Mononuclear cell (primary cell): ENCODE measurements around the gene MAP2K3. TPM values are rescaled to one million over a fixed set of nuclear protein-coding genes. Genes with fewer than 3 reads are reported as not detected.

ENCODE experiments used
- H3K27me3 ChIP-seq: 2 replicates; pipeline ENCODE4 v1.6.0; 2011; ENCODE audit warnings: low read length, control low read depth; ENCODE audit not compliant: insufficient read depth
- H3K4me1 ChIP-seq: 2 replicates; pipeline ENCODE4 v1.5.1; 2011; ENCODE audit warnings: mild to moderate bottlenecking, low read length, control low read depth; ENCODE audit not compliant: insufficient read depth
- H3K4me3 ChIP-seq: 2 replicates; pipeline ENCODE4 v1.5.1; 2011; ENCODE audit warnings: mild to moderate bottlenecking, low read length, moderate library complexity
- H3K9me3 ChIP-seq: 2 replicates; pipeline ENCODE4 v1.5.1; 2011; ENCODE audit warnings: low read depth, mild to moderate bottlenecking, control low read depth, low read length
- total RNA-seq: library from RNA; depleted of rRNA; stranded (reverse); fragments of >200 nt; gene quantifications from one replicate; pipeline ENCODE4 v1.2.3, GENCODE V29; 2012

The MAP2K3 gene
- total RNA-seq, 1 donor, result 57.4 TPM

DNA sequence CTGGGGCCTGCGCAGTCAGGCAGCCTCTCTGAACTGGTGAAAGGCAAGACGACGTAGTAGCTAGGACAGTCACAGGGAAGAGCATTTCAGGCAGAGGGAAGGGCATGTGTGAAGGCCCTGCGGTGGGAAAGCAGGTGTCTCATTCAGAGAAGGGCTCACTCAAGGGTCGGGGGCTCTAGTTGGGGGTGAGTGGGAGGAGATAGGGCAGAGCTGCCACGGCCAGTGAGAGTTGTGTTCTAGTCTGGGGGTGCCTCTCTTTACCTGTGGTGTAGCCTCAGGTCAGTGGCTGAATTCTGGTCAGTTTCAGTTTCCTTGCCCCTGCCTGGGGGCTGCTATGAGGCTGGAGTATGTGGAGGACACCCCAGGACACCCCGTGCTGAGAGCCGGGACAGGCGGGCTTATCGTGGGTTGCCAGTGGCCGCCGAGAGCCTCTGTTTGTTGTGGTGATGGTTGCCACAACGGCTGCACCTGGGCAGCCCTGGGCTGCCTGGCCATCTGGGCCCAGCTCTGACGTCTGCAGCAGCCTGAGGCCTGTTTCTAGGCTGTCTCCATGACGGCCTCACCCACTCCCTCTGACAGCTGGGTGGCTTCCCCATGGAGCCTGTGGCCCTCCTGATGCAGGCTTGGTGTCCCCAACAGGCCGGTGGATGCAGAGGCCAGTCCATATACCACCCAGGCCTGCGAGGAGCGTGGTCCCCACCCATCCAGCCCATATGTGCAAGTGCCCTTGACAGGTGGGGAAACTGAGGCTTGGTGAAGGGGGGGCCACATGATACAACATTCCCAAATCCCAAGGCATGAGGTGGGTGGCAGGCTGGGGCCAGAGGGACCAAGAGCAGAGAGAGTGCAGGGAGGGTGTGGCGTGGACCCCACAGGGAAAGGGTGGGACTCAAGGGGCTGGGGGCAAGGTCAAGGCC, 10.8 kb downstream of the MAP2K3 start:
- Histone ChIP-seq H3K9me3 (no peaks in the 10 kb centered on the region), H3K4me1 (peaks cover 15% of the 10 kb centered on the region), H3K4me3 (no peak overlapping the region), H3K27me3 (no peaks in the 10 kb centered on the region)

GRCh38 chr17:21296097-21297025, 11.8 kb downstream of the MAP2K3 start:
- no peak overlapping the region for H3K4me3 ChIP-seq
- H3K27me3 ChIP-seq, result no peaks in the 10 kb centered on the region
- H3K9me3 ChIP-seq, result no peaks in the 10 kb centered on the region
- H3K4me1 ChIP-seq, result peaks cover 12% of the 10 kb centered on the region

- no peak overlapping the region for H3K4me3 ChIP-seq
- peaks cover 7% of the 10 kb centered on the region for H3K4me1 ChIP-seq
- H3K9me3 ChIP-seq, result no peaks in the 10 kb centered on the region
- H3K27me3 ChIP-seq, result no peaks in the 10 kb centered on the region
Observed at GRCh38 chr17:21297026-21297520, 12.6 kb downstream of the MAP2K3 start.

- H3K27me3 ChIP-seq, result no peaks in the 10 kb centered on the region
- H3K4me3 ChIP-seq, result no peak overlapping the region
- peaks cover 7% of the 10 kb centered on the region for H3K4me1 ChIP-seq
- H3K9me3 ChIP-seq, result no peaks in the 10 kb centered on the region
Observed at GRCh38 chr17:21297597-21297996, 13.1 kb downstream of the MAP2K3 start.

DNA sequence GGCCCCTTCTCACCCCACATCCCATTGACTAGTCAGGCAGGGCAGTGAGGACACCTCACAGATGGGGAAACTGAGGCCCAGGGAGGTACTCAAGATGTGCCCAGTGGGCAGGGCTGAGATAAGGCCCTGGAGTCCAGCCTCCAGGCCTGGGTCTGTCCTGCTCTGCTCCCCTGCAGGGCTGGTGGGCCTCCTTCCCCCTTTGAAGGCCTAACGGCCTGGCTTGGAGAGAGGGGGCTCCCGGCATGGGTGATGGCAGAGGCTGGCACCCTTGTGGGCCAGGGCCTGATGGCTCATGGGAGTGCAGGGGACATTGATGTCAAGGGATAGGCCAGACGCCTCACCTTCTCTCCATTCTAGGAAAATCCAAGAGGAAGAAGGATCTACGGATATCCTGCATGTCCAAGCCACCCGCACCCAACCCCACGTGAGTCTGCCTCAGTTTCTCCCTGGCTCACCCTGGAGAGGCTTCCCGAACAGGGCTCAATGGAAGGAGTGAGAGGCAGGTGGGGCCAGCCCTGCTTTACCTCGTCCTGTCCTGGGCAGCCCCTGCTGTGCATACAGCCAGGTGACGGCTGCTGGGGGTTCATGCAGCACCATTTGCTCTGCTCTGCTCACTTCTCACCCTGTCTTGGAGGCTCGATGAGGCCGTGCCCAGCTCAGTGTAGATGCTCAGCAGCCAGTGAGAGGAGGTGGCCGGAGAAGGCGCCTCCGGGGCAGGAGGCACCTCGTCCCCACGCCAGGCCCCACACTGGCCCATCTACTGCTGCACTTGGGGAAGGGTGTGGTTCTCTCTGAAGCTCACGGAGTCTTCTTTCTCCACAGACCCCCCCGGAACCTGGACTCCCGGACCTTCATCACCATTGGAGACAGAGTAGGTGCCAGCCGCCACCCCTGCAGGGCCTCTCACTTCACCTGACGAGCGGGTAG, 13.8 kb downstream of the MAP2K3 start:
- no peaks in the 10 kb centered on the region for H3K9me3 ChIP-seq
- peaks cover 7% of the 10 kb centered on the region for H3K4me1 ChIP-seq
- H3K27me3 ChIP-seq, result no peaks in the 10 kb centered on the region
- no peak overlapping the region for H3K4me3 ChIP-seq

DNA sequence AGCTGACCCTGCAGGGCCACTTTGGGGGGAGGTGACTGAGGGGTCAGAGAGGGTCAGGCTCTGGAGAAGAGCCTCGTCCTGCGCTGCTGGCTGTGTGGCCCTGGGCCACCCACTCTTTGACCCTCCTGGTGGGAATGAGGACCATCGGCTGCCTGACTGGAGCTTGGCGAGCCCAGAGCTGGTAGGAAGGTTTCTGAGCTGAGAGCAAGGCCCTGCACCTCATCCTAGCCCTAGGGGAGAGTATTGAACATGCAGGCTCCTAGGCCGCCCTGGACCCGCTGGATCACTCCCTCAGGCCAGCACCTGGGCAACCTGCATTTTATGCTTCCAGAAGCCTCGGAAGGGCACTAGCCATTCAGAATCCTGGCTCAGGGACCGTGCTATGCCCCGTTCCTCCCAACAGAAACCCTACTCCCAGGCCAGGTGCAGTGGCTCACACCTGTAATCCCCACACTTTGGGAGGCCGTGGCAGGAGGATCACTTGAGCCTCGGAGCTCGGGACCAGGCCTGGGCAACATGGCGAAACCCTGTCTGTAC, 14.5 kb downstream of the MAP2K3 start:
- H3K4me1 ChIP-seq, result peaks cover 4% of the 10 kb centered on the region
- no peaks in the 10 kb centered on the region for H3K9me3 ChIP-seq
- H3K4me3 ChIP-seq, result no peak overlapping the region
- no peaks in the 10 kb centered on the region for H3K27me3 ChIP-seq

DNA sequence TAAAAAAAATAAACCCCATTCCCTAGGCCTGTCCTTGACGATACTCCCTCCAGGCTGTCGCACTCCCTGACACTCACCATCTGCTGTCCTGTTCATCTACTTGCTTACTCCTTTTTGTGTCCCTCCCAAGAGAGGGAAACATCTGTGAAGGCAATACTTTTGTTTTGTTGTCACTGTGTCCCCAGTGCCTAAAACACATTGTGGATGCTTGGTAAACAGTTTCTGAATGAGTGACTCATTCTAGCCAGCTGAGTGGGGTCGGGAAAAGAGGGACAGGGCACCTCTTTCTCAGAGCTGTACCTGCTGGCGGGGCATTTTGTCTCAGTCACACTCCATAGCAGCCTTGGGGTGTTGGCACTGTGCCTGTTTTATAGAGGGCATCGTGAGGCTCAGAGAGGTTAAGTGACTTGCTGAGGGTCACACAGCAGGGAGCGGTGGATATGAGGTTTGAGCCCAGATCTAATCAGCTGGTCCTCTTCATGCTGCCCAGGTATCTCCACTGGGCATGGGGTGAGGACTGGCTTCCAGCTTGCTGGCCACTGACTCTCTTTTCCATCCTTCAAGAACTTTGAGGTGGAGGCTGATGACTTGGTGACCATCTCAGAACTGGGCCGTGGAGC, 15.6 kb downstream of the MAP2K3 start:
- Histone ChIP-seq H3K9me3 (no peaks in the 10 kb centered on the region), H3K4me3 (no peak overlapping the region), H3K4me1 (peaks cover 4% of the 10 kb centered on the region), H3K27me3 (no peaks in the 10 kb centered on the region)

DNA sequence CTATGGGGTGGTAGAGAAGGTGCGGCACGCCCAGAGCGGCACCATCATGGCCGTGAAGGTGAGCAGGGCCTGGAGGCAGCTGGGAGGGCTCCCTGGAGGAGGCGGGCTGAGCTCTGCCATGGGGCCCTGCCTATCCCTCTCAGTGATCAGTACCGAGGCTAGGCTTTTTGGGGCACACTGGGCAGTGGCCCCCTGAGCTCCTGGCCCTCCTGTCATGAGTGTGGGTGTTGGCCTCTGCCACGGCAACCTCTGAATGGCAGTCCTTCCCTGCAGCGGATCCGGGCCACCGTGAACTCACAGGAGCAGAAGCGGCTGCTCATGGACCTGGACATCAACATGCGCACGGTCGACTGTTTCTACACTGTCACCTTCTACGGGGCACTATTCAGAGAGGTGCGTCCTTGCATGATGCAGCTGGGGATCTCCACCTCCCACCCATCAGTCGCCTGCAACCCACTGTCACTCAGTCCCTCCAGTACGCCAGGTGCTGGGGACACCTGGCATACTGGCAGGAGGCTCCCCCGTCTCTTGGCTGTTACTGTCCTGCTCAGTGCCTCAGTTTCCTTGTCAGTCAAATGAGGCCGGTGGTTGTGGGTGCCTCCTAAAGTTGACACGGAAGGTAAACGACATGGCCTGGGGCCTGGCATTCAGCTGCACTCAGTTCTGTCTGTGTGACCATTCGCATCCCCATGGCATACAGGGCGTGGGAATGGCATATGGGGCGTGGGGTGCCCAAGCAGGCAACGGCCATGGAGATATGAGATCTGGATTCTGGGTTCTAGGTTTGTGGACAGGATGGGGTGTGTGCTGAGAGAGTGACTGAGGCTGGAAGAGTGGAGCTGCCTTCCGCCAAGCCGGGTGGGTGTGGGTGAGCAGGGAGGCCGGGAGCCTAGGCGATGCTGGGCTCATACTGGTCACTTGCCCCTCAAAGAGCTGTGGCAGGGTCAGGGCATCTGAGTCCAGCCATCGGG, 16.4 kb downstream of the MAP2K3 start:
- Histone ChIP-seq H3K4me1 (no peaks in the 10 kb centered on the region), H3K4me3 (no peak overlapping the region), H3K27me3 (no peaks in the 10 kb centered on the region), H3K9me3 (no peaks in the 10 kb centered on the region)

- no peaks in the 10 kb centered on the region for H3K9me3 ChIP-seq
- no peaks in the 10 kb centered on the region for H3K27me3 ChIP-seq
- no peak overlapping the region for H3K4me3 ChIP-seq
- no peaks in the 10 kb centered on the region for H3K4me1 ChIP-seq
Observed at GRCh38 chr17:21301593-21302550, 17.4 kb downstream of the MAP2K3 start.

DNA sequence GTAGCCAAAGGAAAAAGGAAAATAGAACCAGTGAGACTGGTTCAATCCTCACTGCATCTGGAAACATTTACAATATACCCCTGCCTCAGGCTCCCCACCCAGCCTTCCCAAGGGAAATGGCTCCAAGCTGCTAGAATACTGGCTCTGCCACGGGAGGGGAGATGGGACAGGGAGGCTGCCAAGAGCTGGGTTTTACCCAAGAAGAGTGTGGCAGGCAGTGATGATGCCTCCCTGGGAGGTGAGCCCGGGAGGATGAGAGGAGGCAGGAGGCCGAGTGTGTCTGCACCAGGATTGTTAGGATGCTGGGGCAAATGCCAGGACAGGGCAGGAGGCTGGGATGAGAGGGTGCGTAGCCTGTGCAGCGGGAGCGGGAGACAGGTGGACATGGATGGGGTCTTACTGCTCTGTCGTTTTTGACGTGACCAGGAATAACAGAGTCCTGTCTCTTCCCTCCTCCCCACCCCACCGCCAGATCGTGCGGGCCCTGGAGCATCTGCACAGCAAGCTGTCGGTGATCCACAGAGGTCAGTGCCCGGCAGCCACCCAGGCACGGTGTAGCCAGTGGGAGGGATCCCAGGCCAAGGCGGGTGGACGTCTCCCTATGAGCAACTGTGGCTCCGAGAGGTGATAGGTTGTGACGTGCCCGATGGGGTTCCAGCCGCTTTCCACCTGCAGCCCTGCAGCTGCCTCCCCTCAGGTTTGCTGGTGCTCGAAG, 18.4 kb downstream of the MAP2K3 start:
- Histone ChIP-seq H3K27me3 (no peaks in the 10 kb centered on the region), H3K4me1 (no peaks in the 10 kb centered on the region), H3K9me3 (no peaks in the 10 kb centered on the region), H3K4me3 (no peak overlapping the region)

GRCh38 chr17:21303441-21304065, 19.0 kb downstream of the MAP2K3 start:
- Histone ChIP-seq H3K9me3 (no peaks in the 10 kb centered on the region), H3K27me3 (no peaks in the 10 kb centered on the region), H3K4me1 (no peaks in the 10 kb centered on the region), H3K4me3 (no peak overlapping the region)
